Esophagus squamous epithelium (tissue), 4 donors: ENCODE data around the gene MRPS11.

ENCODE experiments used
- POLR2A ChIP-seq, 4 donors: fragments of 450-650 bp; IDR thresholded peaks; one replicate each; pipeline ENCODE4 v1.6.1; 2017; ENCODE audit warnings: antibody characterized with exemption in 4 of 4, mild to moderate bottlenecking in 4 of 4, moderate library complexity in 3 of 4
- TF ChIP-seq, protein P1 (sequence below), 6 experiments: fragments of 450-650 bp in 4 of 6; fragments of 200-600 bp in 2 of 6; sonication (generic) in 2 of 6; IDR thresholded peaks; one replicate each; pipeline ENCODE4 v1.5.1; 2016 to 2019; ENCODE audit warnings: antibody characterized with exemption in 6 of 6, mild to moderate bottlenecking in 4 of 6, moderate library complexity in 4 of 6

- TF ChIP-seq, protein P1, sequence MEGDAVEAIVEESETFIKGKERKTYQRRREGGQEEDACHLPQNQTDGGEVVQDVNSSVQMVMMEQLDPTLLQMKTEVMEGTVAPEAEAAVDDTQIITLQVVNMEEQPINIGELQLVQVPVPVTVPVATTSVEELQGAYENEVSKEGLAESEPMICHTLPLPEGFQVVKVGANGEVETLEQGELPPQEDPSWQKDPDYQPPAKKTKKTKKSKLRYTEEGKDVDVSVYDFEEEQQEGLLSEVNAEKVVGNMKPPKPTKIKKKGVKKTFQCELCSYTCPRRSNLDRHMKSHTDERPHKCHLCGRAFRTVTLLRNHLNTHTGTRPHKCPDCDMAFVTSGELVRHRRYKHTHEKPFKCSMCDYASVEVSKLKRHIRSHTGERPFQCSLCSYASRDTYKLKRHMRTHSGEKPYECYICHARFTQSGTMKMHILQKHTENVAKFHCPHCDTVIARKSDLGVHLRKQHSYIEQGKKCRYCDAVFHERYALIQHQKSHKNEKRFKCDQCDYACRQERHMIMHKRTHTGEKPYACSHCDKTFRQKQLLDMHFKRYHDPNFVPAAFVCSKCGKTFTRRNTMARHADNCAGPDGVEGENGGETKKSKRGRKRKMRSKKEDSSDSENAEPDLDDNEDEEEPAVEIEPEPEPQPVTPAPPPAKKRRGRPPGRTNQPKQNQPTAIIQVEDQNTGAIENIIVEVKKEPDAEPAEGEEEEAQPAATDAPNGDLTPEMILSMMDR (IDR thresholded peaks at IDR 0.05): no peak
- TF ChIP-seq POLR2A (IDR thresholded peaks at IDR 0.05): no peak
Observed at GRCh38 chr15:88419830-88420229, 47.7 kb upstream of the MRPS11 start.
